ENCODE results near the gene ABHD1.

DNA sequence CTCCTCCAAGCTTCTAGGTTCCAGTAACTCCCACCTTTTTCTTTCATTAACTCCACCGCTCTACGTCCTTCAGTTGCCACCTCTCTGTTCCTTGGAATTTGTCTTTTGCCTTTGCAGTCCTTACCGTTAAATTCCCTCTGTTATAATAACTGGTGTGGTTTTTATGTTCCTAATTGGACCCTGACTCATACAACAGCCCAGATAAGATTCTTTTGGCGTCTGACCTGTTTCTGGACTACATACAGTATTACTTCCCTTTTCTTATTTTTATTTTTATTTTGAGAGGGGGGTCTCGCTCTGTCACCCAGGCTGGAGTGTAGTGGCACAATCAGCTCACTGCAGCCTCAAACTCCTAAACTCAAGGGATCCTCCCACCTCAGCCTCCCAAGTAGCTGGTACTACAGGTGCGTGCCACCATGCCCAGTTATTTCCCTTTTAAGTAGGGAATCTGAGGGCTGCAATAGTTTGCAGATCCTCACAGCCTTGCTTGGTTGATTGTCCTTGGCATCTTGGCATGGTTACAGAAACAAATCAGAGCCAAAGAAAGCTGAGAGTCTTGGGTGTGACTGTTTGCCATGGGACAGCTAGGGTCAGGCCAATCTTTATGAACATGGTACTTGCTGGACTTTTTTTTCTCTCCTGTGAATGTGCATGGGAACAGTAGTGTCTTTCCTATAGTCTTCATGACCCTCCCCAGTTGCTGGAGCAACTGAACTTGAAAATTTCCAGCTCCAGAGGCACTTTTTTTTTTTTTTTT lies 47.1 kb downstream of the ABHD1 start:
- TF ChIP-seq, protein P1, sequence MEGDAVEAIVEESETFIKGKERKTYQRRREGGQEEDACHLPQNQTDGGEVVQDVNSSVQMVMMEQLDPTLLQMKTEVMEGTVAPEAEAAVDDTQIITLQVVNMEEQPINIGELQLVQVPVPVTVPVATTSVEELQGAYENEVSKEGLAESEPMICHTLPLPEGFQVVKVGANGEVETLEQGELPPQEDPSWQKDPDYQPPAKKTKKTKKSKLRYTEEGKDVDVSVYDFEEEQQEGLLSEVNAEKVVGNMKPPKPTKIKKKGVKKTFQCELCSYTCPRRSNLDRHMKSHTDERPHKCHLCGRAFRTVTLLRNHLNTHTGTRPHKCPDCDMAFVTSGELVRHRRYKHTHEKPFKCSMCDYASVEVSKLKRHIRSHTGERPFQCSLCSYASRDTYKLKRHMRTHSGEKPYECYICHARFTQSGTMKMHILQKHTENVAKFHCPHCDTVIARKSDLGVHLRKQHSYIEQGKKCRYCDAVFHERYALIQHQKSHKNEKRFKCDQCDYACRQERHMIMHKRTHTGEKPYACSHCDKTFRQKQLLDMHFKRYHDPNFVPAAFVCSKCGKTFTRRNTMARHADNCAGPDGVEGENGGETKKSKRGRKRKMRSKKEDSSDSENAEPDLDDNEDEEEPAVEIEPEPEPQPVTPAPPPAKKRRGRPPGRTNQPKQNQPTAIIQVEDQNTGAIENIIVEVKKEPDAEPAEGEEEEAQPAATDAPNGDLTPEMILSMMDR (optimal IDR thresholded peaks at IDR 0.05 in 1 of 3, IDR thresholded peaks at IDR 0.05 in 1 of 3, conservative IDR thresholded peaks at IDR 0.05 in 1 of 3; ENCODE audit: extremely low read depth in 1 of 3, insufficient read depth in 2 of 3, low read length in 3 of 3) = no peak
- no peak for TF ChIP-seq EZH2 (IDR thresholded peaks at IDR 0.05; ENCODE audit: low read length)
